B cell (primary cell): ENCODE data around the gene TNFRSF13B. TPM values are rescaled to one million over a fixed set of nuclear protein-coding genes. Genes with fewer than 3 reads are reported as not detected.
"Not testable (repeated sequence)": the region's sequence is repeated elsewhere in the genome, so short reads cannot be mapped to it uniquely, and the experiment has no call there.

Experiments
- ATAC-seq: fragments of 200-7000 bp; cut with Tn5 transposase; one replicate; pipeline ENCODE4 v1.10.0; 2021; ENCODE audit warnings: low read depth, mild to moderate bottlenecking, moderate number of reproducible peaks, moderate library complexity
- CTCF ChIA-PET: fragments of 350-600 bp; sonication (Branson Sonifier 250); formaldehyde crosslinking; loops from one replicate; lab custom pipeline; 2021; ENCODE audit warnings: antibody characterized with exemption, inconsistent platforms; lab: Charles Lee
- POLR2A ChIA-PET: fragments of 350-600 bp; sonication (Branson Sonifier 250); formaldehyde crosslinking; loops from one replicate; lab custom pipeline; 2021; ENCODE audit warnings: antibody characterized with exemption; lab: Charles Lee
- DNase-seq: peaks from one replicate; pipeline ENCODE4 v3.0.0; 2013
- H2AFZ ChIP-seq: 2 replicates; pipeline ENCODE4 v1.6.1; 2012; ENCODE audit warnings: mild to moderate bottlenecking, low read depth, low read length; ENCODE audit not compliant: insufficient read depth, poor library complexity, severe bottlenecking
- H3K27ac ChIP-seq, 2 donors: 1 replicate in 1 of 2; 2 replicates in 1 of 2; pipeline ENCODE4 v1.5.1; 2012 to 2013; ENCODE audit warnings: low read length in 2 of 2, mild to moderate bottlenecking in 2 of 2, moderate library complexity in 1 of 2
- H3K27me3 ChIP-seq, 4 experiments: fragments of 200-600 bp in 1 of 4; sonication (generic) in 1 of 4; replicated peaks in 1 of 4; 1 replicate in 2 of 4; 2 replicates in 2 of 4; pipeline versions ENCODE4 v1.6.1 to v1.7.0; 2013 to 2016; ENCODE audit warnings: low read length in 3 of 4, mild to moderate bottlenecking in 2 of 4, mixed read lengths in 1 of 4, moderate library complexity in 1 of 4; ENCODE audit not compliant: insufficient read depth in 4 of 4, control insufficient read depth in 3 of 4; ENCODE audit errors: control extremely low read depth in 1 of 4
- H3K36me3 ChIP-seq, 2 experiments: replicated peaks in 1 of 2; 1 replicate in 1 of 2; 2 replicates in 1 of 2; pipeline versions ENCODE4 v1.6.1 to v1.7.1; 2013; ENCODE audit warnings: low read length in 1 of 2; ENCODE audit not compliant: insufficient read depth in 2 of 2, control insufficient read depth in 1 of 2; ENCODE audit errors: control extremely low read depth in 1 of 2, extremely low read depth in 1 of 2
- H3K4me1 ChIP-seq, 2 donors: fragments of 200-600 bp in 1 of 2; sonication (generic) in 1 of 2; 1 replicate in 1 of 2; 2 replicates in 1 of 2; pipeline versions ENCODE4 v1.5.1 to v1.6.1; 2013 to 2017; ENCODE audit warnings: low read length in 2 of 2; ENCODE audit not compliant: control insufficient read depth in 2 of 2, insufficient read depth in 2 of 2
- H3K4me2 ChIP-seq: replicated peaks from 2 replicates; pipeline ENCODE3; 2012; ENCODE audit warnings: mild to moderate bottlenecking, low read depth, low read length; ENCODE audit not compliant: poor library complexity, severe bottlenecking
- H3K4me3 ChIP-seq, 5 experiments: fragments of 200-600 bp in 1 of 5; sonication (generic) in 1 of 5; 1 replicate in 3 of 5; 2 replicates in 2 of 5; pipeline versions ENCODE4 v1.5.1 to v1.7.0; 2011 to 2016; ENCODE audit warnings: low read length in 4 of 5, mild to moderate bottlenecking in 4 of 5, low read depth in 2 of 5, control low read depth in 1 of 5, moderate library complexity in 1 of 5; ENCODE audit not compliant: insufficient read depth in 1 of 5; ENCODE audit errors: control extremely low read depth in 1 of 5, extremely low read depth in 1 of 5
- H3K79me2 ChIP-seq: fragments of 200-600 bp; sonication (generic); one replicate; pipeline ENCODE4 v1.6.0; 2016; ENCODE audit warnings: low read length; ENCODE audit not compliant: control insufficient read depth, insufficient read depth
- H3K9ac ChIP-seq: fragments of 200-600 bp; sonication (generic); 2 replicates; pipeline ENCODE4 v1.6.1; 2017; ENCODE audit warnings: mild to moderate bottlenecking, low read length, moderate library complexity
- H3K9me3 ChIP-seq, 3 donors: one replicate each; pipeline versions ENCODE4 v1.6.1 to v1.7.1; 2013; ENCODE audit warnings: low read length in 2 of 3; ENCODE audit not compliant: control insufficient read depth in 2 of 3, insufficient read depth in 1 of 3; ENCODE audit errors: control extremely low read depth in 1 of 3
- H4K20me1 ChIP-seq: 2 replicates; pipeline ENCODE4 v1.6.0; 2012; ENCODE audit warnings: mild to moderate bottlenecking, low read length; ENCODE audit not compliant: insufficient read depth, control insufficient read depth, poor library complexity, severe bottlenecking
- H3K27ac Mint-ChIP-seq: one replicate; pipeline ENCODE4 v1.8.0; 2021; ENCODE audit warnings: mixed read lengths
- H3K27me3 Mint-ChIP-seq: one replicate; pipeline ENCODE4 v1.8.0; 2021; ENCODE audit warnings: mixed read lengths
- H3K4me1 Mint-ChIP-seq: one replicate; pipeline ENCODE4 v1.8.0; 2021; ENCODE audit warnings: mixed read lengths
- H3K4me3 Mint-ChIP-seq: one replicate; pipeline ENCODE4 v1.8.0; 2021; ENCODE audit warnings: mixed read lengths
- H3K9me3 Mint-ChIP-seq: one replicate; pipeline ENCODE4 v1.8.0; 2022; ENCODE audit warnings: mixed read lengths; ENCODE audit not compliant: insufficient read depth
- WGBS: methylation state at CpG from one replicate; pipeline ENCODE4 v1.1.5; 2013; ENCODE audit warnings: missing lambda C conversion rate; ENCODE audit not compliant: insufficient coverage; 5-methylcytosine and 5-hydroxymethylcytosine counted together
- intact Hi-C: fragments of 100-400 bp; cut with micrococcal nuclease; formaldehyde crosslinking; loops from one replicate; pipeline ENCODE4 v1.10.0; 2022
- polyA plus RNA-seq: library from polyadenylated mRNA; depleted of rRNA; stranded (reverse); fragments of >200 nt; gene quantifications from 2 replicates; pipeline ENCODE4 v1.2.3, GENCODE V29; 2012
- total RNA-seq, 2 donors: library from RNA; stranded (reverse); fragments of 120-200 nt in 1 of 2; gene quantifications; 1 replicate in 1 of 2; 2 replicates in 1 of 2; pipeline versions ENCODE4 v1.2.3 to v1.2.4, GENCODE V29; 2013 to 2022

Gene TNFRSF13B
- total and polyA plus RNA-seq, 2 donors (not counting 1 experiment from before 2014, with no cell fraction given) = 74.5 to 219 TPM

DNA sequence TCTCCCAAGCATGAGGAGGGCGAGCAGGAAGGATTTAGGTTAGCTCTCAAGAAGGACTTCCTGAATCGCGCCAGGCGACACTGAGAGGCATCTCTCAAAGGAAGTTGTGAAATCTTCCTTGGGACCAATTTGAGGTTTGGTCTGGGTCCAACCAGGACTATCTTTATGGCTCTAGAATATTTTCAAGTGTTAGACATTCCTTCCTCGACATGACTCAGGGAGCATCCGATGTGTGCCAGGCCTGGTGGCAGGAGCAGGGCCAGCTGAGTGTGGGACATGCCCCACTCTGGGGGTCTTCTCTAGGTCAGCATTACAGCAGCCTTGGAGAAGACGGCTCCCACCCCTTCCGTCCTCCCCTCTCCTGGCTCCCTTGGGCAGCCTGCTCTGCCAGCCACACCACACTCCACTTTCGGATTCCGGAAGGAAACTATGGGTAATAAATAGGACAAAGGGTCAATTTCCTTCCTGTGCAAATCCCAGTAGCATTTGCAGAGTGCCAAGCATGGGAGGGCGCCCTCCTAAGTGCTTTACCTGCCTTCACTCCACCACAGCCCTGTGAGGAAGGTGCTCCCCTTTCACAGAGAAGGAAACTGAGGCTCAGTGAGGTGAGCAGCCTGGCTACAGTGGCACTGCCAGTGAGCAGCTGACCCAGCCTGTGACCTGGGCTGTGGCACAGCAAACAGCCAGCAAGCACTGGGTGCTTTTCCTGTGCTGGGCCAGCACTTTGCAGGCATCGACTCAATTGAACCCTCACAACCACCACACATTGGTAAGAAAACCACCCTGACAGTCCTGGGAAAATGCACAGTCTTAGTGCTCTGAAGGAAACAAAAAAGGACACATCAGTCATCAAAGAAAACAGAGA is 39.4 kb upstream of the TNFRSF13B start:
- POLR2A ChIA-PET, DNase-seq, intact Hi-C loops, ATAC-seq, H3K79me2 ChIP-seq, H3K4me1 ChIP-seq, H3K4me3 ChIP-seq, H3K4me2 ChIP-seq, H3K9me3 Mint-ChIP-seq, H2AFZ ChIP-seq, H3K27me3 Mint-ChIP-seq, H3K36me3 ChIP-seq, H3K9ac ChIP-seq, H3K4me3 Mint-ChIP-seq, H3K27me3 ChIP-seq, H4K20me1 ChIP-seq, H3K27ac Mint-ChIP-seq, H3K9me3 ChIP-seq, H3K27ac ChIP-seq, CTCF ChIA-PET, H3K4me1 Mint-ChIP-seq: not testable (repeated sequence)
- no CpG with 5 or more reads among the region's 12 CpGs for WGBS

DNA sequence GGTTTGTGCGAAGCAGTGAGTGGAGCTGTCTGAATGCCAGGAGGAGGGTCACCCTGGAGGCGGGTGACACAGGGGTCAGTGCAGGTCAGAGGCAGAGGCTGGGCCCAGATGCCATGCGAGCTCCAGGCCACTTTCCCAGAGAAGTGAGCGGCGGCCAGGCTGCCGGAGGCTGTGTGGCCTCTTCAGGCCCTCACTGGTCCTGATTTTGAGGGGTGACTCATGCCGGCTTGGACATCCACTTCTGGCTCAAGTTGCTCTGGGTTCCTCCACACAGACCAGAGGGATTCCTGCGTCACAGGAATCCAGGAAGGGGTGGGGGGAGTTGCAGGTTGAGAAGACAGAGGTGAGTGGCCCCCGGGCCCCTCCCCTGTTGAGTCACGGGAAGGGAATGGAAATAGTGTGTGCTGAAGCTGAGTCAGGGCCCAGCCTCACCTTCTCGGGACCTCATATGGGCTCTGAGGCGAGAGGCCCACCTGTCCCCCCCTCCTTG is 38.7 kb upstream of the TNFRSF13B start:
- H3K27ac Mint-ChIP-seq, H3K4me1 ChIP-seq, H3K27ac ChIP-seq, intact Hi-C loops, H3K4me2 ChIP-seq, POLR2A ChIA-PET, H3K9me3 Mint-ChIP-seq, H4K20me1 ChIP-seq, H2AFZ ChIP-seq, H3K36me3 ChIP-seq, H3K4me3 Mint-ChIP-seq, H3K27me3 Mint-ChIP-seq, DNase-seq, CTCF ChIA-PET, H3K27me3 ChIP-seq, H3K79me2 ChIP-seq, ATAC-seq, H3K4me3 ChIP-seq, H3K4me1 Mint-ChIP-seq, H3K9ac ChIP-seq: not testable (repeated sequence)
- WGBS = no CpG with 5 or more reads among the region's 12 CpGs
- H3K9me3 ChIP-seq = peaks cover 0 to 11% (median 0%) of the 10 kb centered on the region in 3 donors

DNA sequence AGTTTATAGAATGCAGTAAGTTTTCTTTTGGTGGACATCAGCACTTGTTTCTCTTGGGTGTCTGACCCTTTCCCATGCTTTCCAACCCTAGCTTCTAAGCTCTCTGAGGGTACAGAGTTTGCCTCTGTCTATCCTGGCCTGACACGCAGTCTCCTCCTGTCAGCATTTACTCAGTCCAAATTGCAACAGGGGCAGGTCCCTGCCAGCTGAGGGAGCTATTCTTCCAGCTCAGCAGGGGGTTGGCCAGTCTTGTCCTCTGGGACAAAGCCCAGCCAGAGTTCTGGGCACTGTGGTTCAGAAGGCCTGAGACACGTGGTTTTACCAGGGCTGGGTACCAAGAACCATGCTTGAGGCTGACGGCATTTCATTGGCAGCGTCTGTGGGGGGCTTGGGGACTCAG is 38.1 kb upstream of the TNFRSF13B start:
- H3K4me3 Mint-ChIP-seq, H3K9me3 Mint-ChIP-seq, H3K4me1 Mint-ChIP-seq, ATAC-seq, H3K27me3 Mint-ChIP-seq, H3K36me3 ChIP-seq, CTCF ChIA-PET, H3K4me2 ChIP-seq, H2AFZ ChIP-seq, H3K4me1 ChIP-seq, H4K20me1 ChIP-seq, DNase-seq, H3K4me3 ChIP-seq, H3K27me3 ChIP-seq, POLR2A ChIA-PET, intact Hi-C loops, H3K79me2 ChIP-seq, H3K9ac ChIP-seq, H3K27ac ChIP-seq, H3K27ac Mint-ChIP-seq: not testable (repeated sequence)
- WGBS = no CpG with 5 or more reads among the region's 4 CpGs
- peaks cover 0 to 11% (median 0%) of the 10 kb centered on the region in 3 donors for H3K9me3 ChIP-seq
